NCI-H82 treated with DMSO at 0.1 percent for 48 hours (cell line): Measurements from ENCODE around the gene APOA4.
"Not testable (repeated sequence)": the region's sequence is repeated elsewhere in the genome, so short reads cannot be mapped to it uniquely, and the experiment has no call there.

ENCODE experiments used
- DNase-seq: peaks from one replicate; lab custom pipeline; 2025; ENCODE audit not compliant: unreplicated experiment; lab: John Stamatoyannopoulos, UW

The APOA4 gene

DNA sequence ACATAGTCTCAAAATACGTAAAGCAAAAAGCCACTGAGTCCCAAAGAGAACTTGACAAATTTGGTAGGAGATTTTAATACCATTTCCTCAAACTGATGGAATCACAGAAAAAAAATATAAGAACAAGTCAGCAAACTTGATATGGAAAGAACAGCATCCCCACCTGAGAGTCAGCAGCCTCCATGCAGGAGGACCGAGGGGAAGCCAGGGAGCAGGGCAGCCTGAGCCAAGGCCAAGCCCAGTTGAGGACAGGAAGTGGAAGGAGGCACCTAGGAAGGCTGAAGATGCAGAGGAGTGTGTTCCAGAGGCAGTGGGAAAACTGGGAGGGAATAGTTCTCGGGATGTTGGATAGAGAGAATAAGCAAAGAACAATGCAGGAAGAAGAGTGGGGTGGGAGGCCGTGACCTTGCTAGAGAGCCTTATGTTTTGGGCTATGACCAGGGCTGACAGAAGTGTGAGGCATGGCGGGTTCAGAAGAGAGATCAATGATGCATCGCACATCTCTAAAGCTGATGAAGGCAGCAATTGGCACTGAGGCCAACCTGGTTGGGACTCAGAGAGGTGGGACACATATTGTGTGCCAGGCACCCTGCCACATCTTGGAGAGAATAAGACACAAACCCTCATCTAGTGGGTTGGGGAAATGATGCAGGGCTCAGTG is 15.4 kb downstream of the APOA4 start:
- no peak for DNase-seq

GRCh38 chr11:116804001-116804400 is 19.1 kb downstream of the APOA4 start:
- no peak for DNase-seq

GRCh38 chr11:116801662-116802061 is 21.4 kb downstream of the APOA4 start:
- not testable (repeated sequence) for DNase-seq

DNA sequence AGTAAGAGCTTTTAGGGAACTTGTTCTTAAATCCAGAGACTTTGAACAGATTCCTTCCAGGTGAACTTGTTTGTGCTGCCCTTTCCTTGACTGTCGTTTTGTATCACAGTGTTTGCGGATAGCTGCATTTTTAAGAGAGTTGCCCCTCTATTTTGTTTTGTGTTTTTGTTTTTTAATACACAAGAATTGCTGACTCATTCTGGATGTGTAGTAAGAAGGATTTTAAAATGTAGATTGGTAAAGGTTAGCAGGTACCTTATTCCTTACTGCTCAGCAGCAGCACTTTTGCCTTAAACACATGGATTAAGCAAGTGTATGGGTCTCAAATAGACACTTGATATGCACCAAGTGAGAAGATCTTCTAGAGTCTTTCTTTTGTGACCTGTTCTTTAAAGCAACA is 22.5 kb downstream of the APOA4 start:
- DNase-seq, result no peak

DNA sequence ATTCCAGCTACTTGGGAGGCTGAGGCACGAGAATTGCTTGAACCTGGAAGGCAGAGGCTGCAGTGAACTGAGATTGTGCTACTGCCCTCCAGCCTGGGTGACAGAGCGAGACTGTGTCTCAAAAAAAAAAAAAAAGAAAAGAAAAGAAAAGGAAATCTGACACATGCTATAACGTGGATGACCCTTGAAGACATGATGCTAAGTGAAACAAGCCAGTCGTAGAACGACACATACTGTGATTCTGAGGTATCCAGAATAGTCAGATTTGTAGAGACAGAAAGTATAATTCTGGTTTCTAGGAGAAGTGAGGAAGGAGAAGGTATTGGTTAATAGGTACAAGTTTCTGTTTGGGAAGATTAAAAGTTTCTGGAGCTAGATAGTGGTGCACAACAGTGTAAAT is 24.7 kb downstream of the APOA4 start:
- no peak for DNase-seq

DNA sequence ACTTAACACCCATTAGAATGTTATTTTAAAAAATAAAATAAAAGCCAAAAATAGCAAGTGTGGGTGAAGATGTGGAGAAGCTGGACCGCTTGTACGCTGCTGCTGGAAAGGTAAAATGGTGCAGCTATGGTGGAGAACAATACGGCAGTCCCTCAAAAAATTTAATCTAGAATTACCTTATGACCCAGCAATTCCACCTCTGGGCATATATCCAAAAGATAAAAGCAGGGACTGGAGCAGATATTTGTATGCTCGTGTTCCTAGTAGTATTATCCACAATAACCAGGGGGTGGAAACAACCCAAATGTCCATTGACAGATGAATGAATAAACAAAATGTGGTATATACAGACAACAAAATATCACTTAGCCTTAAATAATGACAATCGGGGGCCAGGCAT is 25.3 kb downstream of the APOA4 start:
- DNase-seq, result no peak

- no peak for DNase-seq
Observed at GRCh38 chr11:116796548-116796947, 26.6 kb downstream of the APOA4 start.

DNA sequence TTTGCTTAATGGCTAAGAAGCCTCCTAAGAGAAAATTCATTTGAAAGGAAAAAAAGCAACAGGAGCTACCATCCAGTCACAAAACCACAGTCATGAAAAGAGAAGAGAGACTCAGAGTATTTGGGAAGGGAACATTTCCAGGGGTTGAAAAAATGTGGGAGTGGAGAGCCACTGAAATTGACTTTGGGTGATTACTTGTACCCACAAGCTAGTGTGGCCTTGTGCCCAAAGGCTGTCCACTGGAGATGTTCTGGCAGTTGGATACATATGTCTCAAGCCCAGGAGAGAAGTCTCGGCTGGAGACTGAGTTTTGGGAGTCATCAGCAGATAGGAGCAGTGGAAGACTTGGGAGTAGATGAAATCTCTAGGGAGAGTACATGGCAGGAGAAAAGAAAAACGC is 28.3 kb downstream of the APOA4 start:
- DNase-seq, result no peak

GRCh38 chr11:116793772-116794097 is 29.4 kb downstream of the APOA4 start:
- no peak for DNase-seq

DNA sequence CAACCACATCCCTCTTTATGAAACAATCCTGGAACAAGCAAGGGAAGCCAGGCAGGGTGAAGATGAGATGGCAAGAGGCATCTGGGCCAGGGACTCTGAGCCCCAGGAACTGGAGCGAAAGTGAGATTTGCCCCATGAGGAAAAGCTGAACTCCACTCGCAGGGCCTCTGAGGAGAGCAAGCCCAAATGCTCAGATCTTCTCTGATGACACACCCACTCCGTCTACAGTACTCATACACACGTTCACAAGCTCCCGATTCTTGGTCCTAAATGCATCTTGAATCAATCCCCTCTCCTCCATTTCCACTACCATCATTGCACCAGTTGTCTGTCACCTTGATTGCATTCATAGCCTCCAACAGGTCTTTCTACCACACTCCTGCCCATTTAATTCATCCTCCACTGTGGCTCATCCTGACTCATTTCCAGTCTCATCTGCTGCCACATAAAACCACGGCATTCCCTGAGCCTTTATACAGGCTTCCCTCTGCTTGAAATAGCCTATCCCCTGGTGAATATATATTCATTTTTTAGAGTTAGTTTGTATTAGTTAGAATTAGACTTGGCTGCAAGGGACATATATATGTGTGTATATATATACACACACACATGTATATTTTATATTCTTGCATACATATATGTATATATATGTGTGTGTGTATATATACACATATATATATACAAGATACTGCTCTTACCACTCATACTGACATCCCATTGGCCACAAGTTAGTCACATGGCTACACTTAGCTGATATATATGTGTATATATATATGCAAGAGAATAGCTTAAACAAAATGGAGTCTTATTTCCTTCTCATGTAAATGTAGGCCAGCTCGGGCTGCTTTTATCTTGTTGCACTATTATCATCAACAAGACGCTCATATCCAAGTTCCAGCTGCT is 30.0 kb downstream of the APOA4 start:
- no peak for DNase-seq

GRCh38 chr11:116792144-116792868 is 30.8 kb downstream of the APOA4 start:
- no peak for DNase-seq

DNA sequence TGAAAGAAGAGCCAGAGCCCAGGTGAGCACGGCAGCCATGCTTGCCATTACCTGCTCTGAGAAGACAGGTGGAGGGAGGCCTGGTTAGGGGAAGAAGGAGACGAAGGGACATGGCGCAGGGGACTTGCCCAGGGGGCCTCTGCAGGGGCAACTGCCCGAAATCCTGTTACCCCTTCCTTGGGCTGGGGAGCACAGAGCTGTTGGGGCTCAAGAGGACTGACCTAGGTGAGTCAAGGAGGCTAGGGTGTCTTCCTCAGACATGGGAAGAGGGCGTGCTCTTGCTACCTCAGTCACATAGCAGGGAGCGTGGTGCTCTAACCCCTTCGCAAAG is 31.3 kb downstream of the APOA4 start, which contains the start of gene APOA5:
Gene APOA5 (minus strand): TSS at position 67 of the 331 bp plus-strand sequence. CDS start 19 bp downstream, at position 48.
- no peak for DNase-seq

GRCh38 chr11:116791002-116791812 is 31.9 kb downstream of the APOA4 start:
- DNase-seq, result peak; percentile 0

DNA sequence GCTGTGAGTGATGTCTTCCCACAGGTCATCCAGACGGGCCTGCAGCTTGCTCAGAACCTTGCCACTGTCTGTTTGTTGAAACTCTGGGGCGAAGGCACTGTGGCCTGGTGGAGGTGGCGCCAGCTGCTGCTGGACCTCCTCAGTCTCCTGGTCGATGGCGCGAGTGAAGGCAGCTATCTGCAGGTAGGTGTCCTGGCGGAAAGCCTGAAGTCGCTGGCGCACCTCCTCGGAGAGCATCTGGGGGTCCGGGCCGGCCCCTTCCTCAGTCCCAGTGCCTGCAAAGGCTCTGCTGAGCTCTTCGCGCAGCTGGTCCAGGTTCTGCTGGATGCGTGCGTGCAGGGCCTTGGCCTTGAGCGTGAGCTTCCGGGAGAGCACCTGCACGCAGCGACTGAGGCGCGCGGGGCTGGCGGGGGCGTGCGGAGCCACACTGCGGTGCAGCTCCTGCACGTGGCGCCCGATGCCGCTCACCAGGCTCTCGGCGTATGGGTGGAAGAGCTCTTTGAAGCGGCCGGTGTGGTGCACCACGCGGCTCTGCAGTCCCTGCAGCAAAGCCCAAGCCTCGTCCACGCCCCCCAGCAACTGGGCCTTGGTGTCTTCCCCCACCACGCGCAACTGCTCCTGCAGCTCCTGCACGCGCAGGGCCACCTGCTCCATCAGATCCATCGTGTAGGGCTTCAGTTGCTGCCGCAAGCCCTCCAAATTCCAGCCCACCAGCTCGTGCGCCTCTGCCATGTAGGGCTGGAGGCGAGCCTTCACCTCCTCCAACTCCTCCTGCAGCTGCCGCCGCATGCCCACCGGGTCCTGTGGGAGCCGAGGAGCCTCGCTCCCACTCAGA is 32.7 kb downstream of the APOA4 start:
- DNase-seq, result no peak

DNA sequence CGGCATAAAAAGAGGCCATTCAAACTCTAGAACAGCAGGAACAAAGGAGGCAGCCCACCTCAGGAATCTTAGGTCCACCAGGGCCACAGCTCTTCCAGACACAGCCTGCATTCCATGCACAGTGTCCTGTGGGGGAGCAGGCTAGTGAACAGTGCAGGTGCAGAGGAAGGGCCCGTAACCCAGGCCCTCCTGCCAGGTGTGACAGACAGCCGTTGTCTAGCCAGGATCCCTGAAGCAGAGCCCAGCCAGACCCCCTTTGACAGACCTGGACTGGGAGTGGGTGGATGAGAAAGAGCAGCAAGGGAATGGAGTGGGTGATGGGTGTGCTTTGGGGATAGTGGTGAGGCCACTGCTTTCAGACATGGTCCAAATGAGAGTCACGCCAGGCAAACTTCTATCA is 34.1 kb downstream of the APOA4 start:
- no peak for DNase-seq

DNA sequence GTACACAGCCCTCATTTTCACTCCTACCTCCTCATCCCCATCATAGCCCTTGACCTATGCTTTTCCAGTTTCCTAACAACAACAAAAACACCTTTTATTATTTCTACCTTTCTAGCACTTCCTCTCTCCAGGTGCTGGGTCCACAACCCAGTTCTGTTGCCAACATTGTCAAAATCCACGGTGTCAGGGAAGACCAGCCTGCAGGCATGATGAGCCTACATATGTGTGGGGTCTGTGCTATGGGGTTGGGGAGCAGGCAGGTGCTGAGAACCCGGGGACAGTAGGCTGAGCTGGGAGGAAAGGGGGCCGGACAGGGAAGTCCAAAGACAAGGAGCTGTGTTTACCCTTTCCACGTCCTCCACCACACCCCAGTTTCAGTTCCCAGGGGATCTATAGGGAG is 34.6 kb downstream of the APOA4 start:
- DNase-seq, result no peak

DNA sequence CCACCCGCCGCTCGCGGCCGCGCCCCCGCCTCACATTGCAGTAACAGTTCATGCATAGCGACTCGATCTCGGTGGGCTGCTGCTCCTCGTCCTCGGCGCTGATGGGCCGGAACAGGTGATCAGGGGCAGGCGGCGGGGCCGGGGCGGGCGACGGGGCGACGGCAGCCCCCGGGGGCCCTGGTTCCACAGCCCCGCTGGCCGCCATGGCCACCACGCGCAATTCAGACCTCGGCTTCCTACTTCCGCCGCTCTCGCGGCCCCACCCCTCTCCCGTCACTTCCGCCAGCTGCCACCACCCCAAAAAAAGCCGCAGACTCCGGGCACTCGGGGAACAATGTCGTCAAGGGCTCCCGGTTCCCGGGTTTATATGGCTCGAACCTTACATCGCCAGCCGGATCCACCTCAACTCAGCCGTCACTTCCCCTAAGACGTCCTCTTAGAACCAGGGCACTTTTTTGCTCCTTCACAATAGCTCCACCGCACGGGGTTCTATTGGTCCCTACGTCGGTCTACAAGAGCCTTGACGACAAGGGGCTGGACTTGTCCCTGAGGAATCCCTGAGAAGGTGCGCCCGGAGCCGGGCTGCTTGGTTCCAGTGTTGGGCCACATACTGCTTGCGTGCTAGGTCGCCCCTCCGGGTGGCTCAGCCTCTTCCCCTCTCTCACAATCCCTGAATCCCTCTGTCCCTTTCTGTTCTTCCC is 35.2 kb downstream of the APOA4 start, which contains the start of gene ZPR1:
Gene ZPR1 (minus strand): TSS at position 238 of the 701 bp plus-strand sequence. CDS start 33 bp downstream, at position 205.
- DNase-seq, result peak; percentile 3

DNA sequence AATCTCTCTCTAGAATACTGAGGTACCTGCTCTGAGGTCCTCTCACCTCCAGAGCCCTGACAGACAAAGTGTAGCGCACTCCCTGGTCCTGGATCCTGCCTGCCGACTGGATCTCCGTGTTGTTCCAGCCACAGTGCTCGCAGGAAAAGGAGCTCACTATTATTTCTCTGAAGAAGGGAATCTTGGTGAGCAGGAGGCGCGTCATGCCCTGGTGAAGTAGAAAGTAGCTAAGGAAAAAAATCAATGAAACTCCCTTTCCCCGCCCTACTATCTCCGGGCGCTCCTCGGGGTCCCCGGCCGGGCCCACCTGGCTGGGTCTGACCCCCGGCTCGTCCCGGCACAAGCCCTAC is 35.7 kb downstream of the APOA4 start:
- no peak for DNase-seq

DNA sequence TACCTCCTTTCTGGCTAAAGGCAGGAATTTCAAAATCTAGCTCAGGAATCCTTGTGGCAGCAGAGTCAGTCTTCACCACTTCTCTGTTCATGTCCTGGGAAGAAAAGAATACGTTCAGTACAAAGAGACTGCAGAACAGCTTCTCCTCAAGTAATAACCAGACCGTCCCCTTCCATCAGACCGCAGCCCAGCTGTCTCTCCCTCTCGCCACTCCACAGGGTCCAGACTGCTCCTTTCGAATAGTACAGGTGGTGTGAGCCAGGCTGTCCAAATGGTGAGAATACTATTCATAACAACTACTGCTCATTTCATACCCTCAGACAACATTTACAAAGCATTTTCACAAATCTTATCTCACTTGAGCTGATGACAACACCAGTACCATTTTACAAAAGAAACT is 36.1 kb downstream of the APOA4 start:
- no peak for DNase-seq

DNA sequence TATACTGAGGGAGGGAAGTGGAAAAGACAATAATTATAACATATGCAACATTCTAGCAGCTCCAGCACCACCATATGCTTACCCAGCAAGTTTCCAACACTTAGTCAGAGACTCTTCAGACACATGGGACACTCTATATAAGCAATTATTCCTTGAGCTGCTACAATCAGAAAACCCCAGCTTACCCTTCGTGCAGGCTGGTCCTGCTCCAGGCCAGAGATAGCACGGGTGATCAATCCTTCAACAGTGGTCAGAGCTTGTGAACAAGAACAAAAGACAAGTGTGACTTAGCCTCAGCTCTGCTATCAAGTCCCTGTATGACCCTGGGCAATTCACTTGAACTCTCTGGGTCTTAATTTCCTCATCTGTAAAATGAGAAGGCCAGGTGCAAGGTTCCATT is 36.8 kb downstream of the APOA4 start:
- no peak for DNase-seq
